Thyroid gland (tissue), 4 donors: ENCODE results near the gene LRP1. TPM values are rescaled to one million over a fixed set of nuclear protein-coding genes. Genes with fewer than 3 reads are reported as not detected.
A peak's percentile ranks its signal among the peaks of the same experiment; 100 is the strongest.

ENCODE experiments used
- DNase-seq, 2 donors: peaks; one replicate each; pipeline ENCODE4 v3.0.0-alpha.2; 2019
- H3K27ac ChIP-seq, 3 donors: fragments of 200-600 bp; sonication (generic); 1 replicate in 2 of 3; 2 replicates in 1 of 3; pipeline ENCODE4 v1.5.1; 2016 to 2019; ENCODE audit warnings: mild to moderate bottlenecking in 1 of 3, moderate library complexity in 1 of 3
- H3K27me3 ChIP-seq: fragments of 200-600 bp; sonication (generic); one replicate; pipeline ENCODE4 v1.5.1; 2019
- H3K36me3 ChIP-seq, 2 donors: fragments of 200-600 bp; sonication (generic); one replicate each; pipeline ENCODE4 v1.5.1; 2016 to 2019
- H3K4me1 ChIP-seq, 2 donors: fragments of 200-600 bp; sonication (generic); one replicate each; pipeline ENCODE4 v1.5.1; 2017 to 2019
- H3K4me3 ChIP-seq, 3 donors: fragments of 200-600 bp; sonication (generic); replicated peaks in 1 of 3; 1 replicate in 2 of 3; 2 replicates in 1 of 3; pipeline ENCODE4 v1.5.1; 2016; ENCODE audit warnings: mild to moderate bottlenecking in 1 of 3
- H3K9me3 ChIP-seq: fragments of 200-600 bp; sonication (generic); one replicate; pipeline ENCODE4 v1.5.1; 2017
- POLR2A ChIP-seq, 2 donors: fragments of 450-650 bp; IDR thresholded peaks; one replicate each; pipeline ENCODE4 v1.6.1; 2017; ENCODE audit warnings: antibody characterized with exemption in 2 of 2, mild to moderate bottlenecking in 2 of 2, moderate library complexity in 1 of 2
- WGBS, 2 donors: methylation state at CpG; one replicate each; pipeline ENCODE4 v1.1.5; 2017; 5-methylcytosine and 5-hydroxymethylcytosine counted together
- intact Hi-C: fragments of 100-400 bp; cut with DNase I; formaldehyde crosslinking; loops from one replicate; pipeline ENCODE4 v1.15.1; 2023
- total RNA-seq, 4 donors: library from RNA; depleted of rRNA; stranded (reverse); fragments of >200 nt; gene quantifications; one replicate each; pipeline ENCODE4 v1.2.3, GENCODE V29; 2016
- TF ChIP-seq, protein P1 (sequence below), 6 experiments: fragments of 200-600 bp in 3 of 6; fragments of 450-650 bp in 3 of 6; sonication (generic) in 3 of 6; IDR thresholded peaks; one replicate each; pipeline ENCODE4 v1.5.1; 2016 to 2019; ENCODE audit warnings: antibody characterized with exemption in 6 of 6, mild to moderate bottlenecking in 2 of 6, inconsistent platforms in 1 of 6, moderate library complexity in 1 of 6

The LRP1 gene
- total RNA-seq, 4 donors from 2014 or later: 98.5 to 161 (median 118) TPM

DNA sequence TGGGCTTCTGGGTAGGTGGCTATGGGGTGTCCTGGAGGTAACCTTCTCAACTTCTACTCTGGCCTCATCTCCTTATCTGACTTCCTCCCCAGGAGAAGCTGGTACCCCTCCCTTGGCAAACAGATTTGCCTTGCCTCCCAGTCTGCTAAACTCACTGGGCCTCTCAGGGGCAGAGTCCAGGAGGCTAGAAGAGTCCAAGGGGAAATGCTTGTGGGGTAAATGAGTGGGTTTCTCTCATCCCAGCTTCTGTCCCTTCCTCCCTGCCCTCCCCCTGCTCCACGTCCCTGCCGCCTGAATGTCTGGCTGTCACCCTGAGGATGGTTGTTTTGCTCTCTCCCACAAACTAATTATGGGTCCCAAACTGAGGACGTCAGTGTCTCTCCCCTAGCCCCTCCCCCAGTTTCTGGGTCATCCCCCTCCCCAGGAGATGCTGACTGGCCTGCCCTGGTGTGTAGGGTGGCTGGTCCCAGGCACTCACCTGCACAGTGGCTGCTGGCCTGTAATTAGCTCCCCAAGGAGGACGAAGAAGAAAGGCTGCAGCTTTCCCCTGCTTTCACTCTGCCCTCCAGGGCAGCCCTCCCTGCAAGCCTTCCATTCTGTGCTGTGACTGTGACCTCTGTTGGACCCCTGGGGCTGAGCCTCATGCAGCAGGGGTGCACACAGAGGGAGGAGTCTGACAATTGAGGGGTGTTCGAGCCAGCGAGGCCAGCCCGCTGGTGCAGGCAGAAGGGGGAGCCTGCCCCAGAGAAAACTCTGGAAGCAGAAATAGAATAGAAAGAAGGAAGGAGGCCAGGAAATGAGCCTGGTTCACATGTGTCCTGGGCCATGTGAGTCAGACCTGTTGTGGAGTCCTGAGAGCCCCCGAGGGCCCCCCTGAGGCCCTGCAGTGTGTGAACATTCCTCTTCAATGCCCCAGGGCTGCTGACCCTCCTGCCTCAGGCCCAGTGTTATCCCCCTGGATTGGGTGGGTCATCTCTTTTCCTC lies 19.0 kb downstream of the LRP1 start, which contains the start of gene LRP1-AS:
Gene LRP1-AS, minus strand, starts transcription at position 659 of the 984 bp plus-strand sequence.
- TF ChIP-seq, protein P1, sequence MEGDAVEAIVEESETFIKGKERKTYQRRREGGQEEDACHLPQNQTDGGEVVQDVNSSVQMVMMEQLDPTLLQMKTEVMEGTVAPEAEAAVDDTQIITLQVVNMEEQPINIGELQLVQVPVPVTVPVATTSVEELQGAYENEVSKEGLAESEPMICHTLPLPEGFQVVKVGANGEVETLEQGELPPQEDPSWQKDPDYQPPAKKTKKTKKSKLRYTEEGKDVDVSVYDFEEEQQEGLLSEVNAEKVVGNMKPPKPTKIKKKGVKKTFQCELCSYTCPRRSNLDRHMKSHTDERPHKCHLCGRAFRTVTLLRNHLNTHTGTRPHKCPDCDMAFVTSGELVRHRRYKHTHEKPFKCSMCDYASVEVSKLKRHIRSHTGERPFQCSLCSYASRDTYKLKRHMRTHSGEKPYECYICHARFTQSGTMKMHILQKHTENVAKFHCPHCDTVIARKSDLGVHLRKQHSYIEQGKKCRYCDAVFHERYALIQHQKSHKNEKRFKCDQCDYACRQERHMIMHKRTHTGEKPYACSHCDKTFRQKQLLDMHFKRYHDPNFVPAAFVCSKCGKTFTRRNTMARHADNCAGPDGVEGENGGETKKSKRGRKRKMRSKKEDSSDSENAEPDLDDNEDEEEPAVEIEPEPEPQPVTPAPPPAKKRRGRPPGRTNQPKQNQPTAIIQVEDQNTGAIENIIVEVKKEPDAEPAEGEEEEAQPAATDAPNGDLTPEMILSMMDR (IDR thresholded peaks at IDR 0.05): no peak
- TF ChIP-seq POLR2A (IDR thresholded peaks at IDR 0.05): no peak
- H3K4me3 ChIP-seq: no peak within 1 kb of the TSS
- WGBS, 2 donors: 57 to 77% methylated on average over 8 of the region's 8 CpGs

DNA sequence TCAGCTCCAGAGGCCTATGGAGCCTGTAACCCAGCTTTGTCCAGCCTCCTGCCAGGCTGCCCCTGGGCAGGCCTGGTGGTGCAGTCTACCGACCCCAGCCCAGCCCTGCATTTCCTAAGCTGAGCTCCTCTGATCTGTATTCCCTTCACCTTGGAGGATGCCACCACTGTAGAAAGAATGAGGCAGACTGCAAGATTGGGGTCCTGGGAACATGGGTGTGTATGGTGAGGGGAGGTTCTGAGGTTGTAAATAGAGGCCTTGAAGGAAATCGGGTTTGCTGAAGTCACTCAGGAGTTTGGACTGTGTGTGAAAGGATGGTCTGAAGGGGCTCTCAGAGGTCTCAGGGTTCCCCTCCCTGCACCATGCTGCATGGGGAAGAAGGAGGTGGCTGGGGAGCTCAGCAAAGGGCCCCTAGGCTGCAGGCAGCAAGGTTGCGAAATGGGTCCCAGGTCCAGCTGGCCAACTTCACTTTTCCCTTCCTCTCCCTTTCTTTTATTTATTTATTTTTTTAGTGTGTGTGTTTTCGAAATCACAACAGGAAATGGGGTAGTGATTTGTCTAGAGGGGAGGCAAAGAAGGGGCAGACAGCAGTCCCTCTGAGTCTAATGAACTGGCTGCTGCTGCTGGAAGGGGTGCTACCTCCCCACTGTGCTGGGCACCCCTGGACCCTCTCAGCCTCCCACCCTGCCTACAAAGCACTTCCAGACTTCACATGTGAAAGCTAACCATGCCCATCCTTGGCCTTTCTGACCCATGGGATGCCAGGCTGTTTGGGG lies 20.4 kb downstream of the LRP1 start:
- H3K36me3 ChIP-seq: peaks cover 4 to 8% of the 10 kb centered on the region in 2 donors
- H3K9me3 ChIP-seq: no peaks in the 10 kb centered on the region
- intact Hi-C loops: no loop called here
- H3K27ac ChIP-seq: peak overlapping the region; percentile 58 to 66 (median 63)
- 81 to 86% methylated on average over 4 of the region's 4 CpGs for whole genome bisulfite sequencing, 2 donors
- no peak overlapping the region for H3K4me3 ChIP-seq
- peaks cover 0 to 50% of the 10 kb centered on the region in 2 donors for H3K4me1 ChIP-seq
- TF ChIP-seq, protein P1 (IDR thresholded peaks at IDR 0.05): no peak
- no peak for TF ChIP-seq POLR2A (IDR thresholded peaks at IDR 0.05)
- DNase-seq: peak in 1 of 2 donors; percentile 23
- H3K27me3 ChIP-seq: no peaks in the 10 kb centered on the region

More for the DNA sequence above, 19.0 kb downstream of the LRP1 start, which contains the start of gene LRP1-AS:
- no peak for DNase-seq
- Histone ChIP-seq H3K27me3 (no peaks in the 10 kb centered on the region), H3K4me1 (peaks cover 0 to 40% of the 10 kb centered on the region in 2 donors), H3K9me3 (no peaks in the 10 kb centered on the region), H3K27ac (peak within 1 kb of the TSS in 1 of 3 donors; percentile 46), H3K36me3 (peaks cover 4 to 20% of the 10 kb centered on the region in 2 donors)
- intact Hi-C loops: no loop called here

DNA sequence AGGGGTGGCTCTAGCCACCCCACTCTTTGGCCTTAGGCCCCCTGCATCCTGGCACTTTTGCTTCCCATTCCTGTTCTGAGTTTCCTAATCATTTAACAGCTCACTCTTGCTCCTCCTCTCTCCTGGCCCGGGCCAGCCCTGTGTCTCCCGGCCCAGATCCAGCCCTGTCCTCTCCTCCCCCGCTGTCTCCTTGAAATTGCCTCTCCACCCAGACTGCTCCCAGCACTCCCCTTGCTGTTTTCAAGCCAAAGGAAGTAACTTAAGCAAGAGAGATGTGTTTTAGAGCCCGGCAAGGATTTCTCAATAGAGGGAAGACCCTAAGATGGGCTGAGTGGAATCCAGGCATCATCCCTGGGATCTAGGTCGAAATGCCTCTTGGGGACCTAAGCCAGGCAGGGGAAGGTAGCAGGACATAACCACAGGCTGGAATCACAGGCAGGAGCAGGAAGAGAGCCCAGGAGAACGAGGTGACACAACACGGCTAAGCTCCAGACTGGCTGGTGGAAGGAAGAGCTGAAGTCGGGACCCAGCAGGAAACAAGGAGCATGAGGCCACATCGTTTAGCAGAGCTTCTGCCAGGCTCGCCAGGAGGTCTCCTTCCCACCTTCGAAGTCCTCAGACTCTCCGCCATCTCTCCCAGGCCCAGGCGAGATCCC lies 21.1 kb downstream of the LRP1 start:
- Histone ChIP-seq H3K9me3 (no peaks in the 10 kb centered on the region), H3K4me3 (no peak overlapping the region), H3K27ac (peak overlapping the region; percentile 58 to 66 (median 63)), H3K36me3 (peaks cover 8 to 10% of the 10 kb centered on the region in 2 donors), H3K27me3 (no peaks in the 10 kb centered on the region), H3K4me1 (peaks cover 0 to 50% of the 10 kb centered on the region in 2 donors)
- TF ChIP-seq, protein P1 (IDR thresholded peaks at IDR 0.05): no peak
- TF ChIP-seq POLR2A (IDR thresholded peaks at IDR 0.05): no peak
- peak; percentile 23 to 27 for DNase-seq
- 62 to 72% methylated on average over 9 to 13 of the region's 13 CpGs for WGBS, 2 donors
- intact Hi-C loops: no loop called here

DNA sequence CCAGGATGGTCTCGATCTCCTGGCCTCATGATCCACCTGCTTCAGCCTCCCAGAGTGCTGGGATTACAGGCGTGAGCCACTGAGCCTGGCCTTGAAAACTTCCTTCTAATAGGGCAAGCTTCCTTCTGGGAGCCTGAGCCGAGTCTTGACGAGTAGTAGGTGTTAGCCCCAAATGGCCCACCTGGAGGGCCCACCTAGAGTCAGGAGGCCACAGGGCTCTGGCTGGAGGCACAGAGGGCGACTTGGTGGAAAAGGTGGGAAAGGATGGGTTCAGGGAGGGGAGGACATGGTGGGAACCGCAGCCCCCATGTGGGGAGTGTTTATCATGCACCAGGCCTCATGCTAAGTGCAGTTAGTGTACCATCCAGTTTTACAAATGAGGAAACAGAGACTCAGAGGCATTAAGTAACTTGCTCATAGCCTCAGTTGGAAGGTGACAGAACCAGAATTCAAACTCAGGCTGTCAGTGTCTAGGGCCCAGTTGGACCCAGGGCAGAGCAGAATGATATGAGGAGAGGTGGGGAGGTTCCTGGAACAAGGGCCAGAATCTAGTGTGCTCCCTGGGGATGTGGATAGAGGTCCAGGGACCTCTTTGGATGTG lies 22.2 kb downstream of the LRP1 start:
- Histone ChIP-seq H3K9me3 (no peaks in the 10 kb centered on the region), H3K27ac (peak overlapping the region in 1 of 3 donors; percentile 45), H3K4me3 (no peak overlapping the region), H3K36me3 (peaks cover 1 to 13% of the 10 kb centered on the region in 2 donors), H3K27me3 (no peaks in the 10 kb centered on the region), H3K4me1 (peaks cover 0 to 46% of the 10 kb centered on the region in 2 donors)
- no peak for DNase-seq
- TF ChIP-seq, protein P1 (IDR thresholded peaks at IDR 0.05): no peak
- 90 to 91% methylated on average over 6 of the region's 6 CpGs for WGBS, 2 donors
- intact Hi-C loops: no loop called here
